ENCODE results near the gene HOXB2.
A peak's percentile ranks its signal among the peaks of the same experiment; 100 is the strongest.

HOXB2 gene

GRCh38 chr17:48571826-48572417, 27.0 kb upstream of the HOXB2 start:
- peaks cover 61% of the 10 kb centered on the region for H3K4me1 Mint-ChIP-seq
- H3K4me3 Mint-ChIP-seq, result peak overlapping the region in 2 of 3 experiments; percentile 46 to 75
- H3K27me3 Mint-ChIP-seq (ENCODE audit: low read depth), result peaks cover 45% of the 10 kb centered on the region
- H3K36me3 Mint-ChIP-seq (ENCODE audit: low read depth), result peaks cover 26% of the 10 kb centered on the region
- no peak overlapping the region for H3K27ac Mint-ChIP-seq
- no peaks in the 10 kb centered on the region for H3K9me3 Mint-ChIP-seq
- TF ChIP-seq, protein P1, sequence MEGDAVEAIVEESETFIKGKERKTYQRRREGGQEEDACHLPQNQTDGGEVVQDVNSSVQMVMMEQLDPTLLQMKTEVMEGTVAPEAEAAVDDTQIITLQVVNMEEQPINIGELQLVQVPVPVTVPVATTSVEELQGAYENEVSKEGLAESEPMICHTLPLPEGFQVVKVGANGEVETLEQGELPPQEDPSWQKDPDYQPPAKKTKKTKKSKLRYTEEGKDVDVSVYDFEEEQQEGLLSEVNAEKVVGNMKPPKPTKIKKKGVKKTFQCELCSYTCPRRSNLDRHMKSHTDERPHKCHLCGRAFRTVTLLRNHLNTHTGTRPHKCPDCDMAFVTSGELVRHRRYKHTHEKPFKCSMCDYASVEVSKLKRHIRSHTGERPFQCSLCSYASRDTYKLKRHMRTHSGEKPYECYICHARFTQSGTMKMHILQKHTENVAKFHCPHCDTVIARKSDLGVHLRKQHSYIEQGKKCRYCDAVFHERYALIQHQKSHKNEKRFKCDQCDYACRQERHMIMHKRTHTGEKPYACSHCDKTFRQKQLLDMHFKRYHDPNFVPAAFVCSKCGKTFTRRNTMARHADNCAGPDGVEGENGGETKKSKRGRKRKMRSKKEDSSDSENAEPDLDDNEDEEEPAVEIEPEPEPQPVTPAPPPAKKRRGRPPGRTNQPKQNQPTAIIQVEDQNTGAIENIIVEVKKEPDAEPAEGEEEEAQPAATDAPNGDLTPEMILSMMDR (IDR thresholded peaks at IDR 0.05; ENCODE audit: unreplicated experiment in 3 of 3), result no peak

DNA sequence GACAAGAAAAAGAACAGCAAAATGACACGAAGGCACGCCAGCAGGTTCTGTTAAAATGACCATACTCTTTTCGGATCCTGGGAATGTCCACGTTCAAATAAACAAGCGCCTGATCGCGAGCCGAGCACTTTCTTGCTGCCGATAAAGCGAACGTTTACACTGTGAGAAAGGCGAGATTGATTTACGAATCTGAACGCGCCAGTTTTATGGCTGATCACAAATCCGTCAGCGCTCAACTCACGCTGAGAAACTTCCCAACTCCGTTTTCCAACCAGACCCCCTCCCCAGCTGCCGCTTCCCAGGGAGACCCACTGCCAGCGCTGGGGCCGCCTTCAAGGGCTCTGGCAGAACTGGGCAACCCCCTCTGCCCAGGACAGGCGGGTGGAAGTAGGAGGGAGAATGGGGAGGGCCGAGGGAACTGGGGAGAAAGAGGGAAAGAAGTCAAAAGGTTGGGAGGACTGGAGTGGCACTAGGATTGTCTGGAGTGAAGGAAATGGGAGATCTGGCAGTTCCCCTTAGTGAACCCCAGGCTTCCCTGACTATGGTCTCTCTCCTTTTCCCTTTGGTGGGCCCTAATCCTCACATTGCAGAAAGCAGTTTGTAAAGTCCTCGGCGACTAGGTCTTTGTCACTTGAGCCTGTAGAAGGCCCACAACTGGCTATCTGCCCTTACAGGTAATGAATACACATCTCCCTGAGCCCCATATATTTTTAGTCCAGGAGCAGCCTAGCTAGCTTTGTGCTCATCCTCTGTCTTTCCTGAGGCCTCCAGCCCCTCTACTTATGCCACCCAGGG, 26.3 kb upstream of the HOXB2 start:
- Mint-ChIP-seq H3K36me3 (ENCODE audit: low read depth) (peaks cover 26% of the 10 kb centered on the region), H3K9me3 (no peaks in the 10 kb centered on the region), H3K27ac (no peak overlapping the region), H3K27me3 (ENCODE audit: low read depth) (peaks cover 45% of the 10 kb centered on the region), H3K4me1 (peaks cover 58% of the 10 kb centered on the region), H3K4me3 (peak overlapping the region in 2 of 3 experiments; percentile 46 to 75)
- TF ChIP-seq, protein P1 (IDR thresholded peaks at IDR 0.05; ENCODE audit: unreplicated experiment in 3 of 3), result no peak

- Mint-ChIP-seq H3K9me3 (no peaks in the 10 kb centered on the region), H3K4me3 (peak overlapping the region in 2 of 3 experiments; percentile 75 to 85), H3K27me3 (ENCODE audit: low read depth) (peaks cover 42% of the 10 kb centered on the region), H3K36me3 (ENCODE audit: low read depth) (peaks cover 23% of the 10 kb centered on the region), H3K27ac (no peak overlapping the region), H3K4me1 (peaks cover 53% of the 10 kb centered on the region)
- TF ChIP-seq, protein P1 (IDR thresholded peaks at IDR 0.05; ENCODE audit: unreplicated experiment in 3 of 3), result no peak
Observed at GRCh38 chr17:48570325-48571023, 25.6 kb upstream of the HOXB2 start.

GRCh38 chr17:48569674-48570324, 24.9 kb upstream of the HOXB2 start:
- Mint-ChIP-seq H3K4me1 (peaks cover 46% of the 10 kb centered on the region), H3K27ac (no peak overlapping the region), H3K4me3 (peak overlapping the region in 1 of 3 experiments; percentile 85), H3K36me3 (ENCODE audit: low read depth) (peaks cover 23% of the 10 kb centered on the region), H3K9me3 (no peaks in the 10 kb centered on the region), H3K27me3 (ENCODE audit: low read depth) (peaks cover 38% of the 10 kb centered on the region)
- TF ChIP-seq, protein P1 (IDR thresholded peaks at IDR 0.05; ENCODE audit: unreplicated experiment in 3 of 3), result peak in 1 of 3 experiments; percentile 3

GRCh38 chr17:48569240-48569582, 24.3 kb upstream of the HOXB2 start:
- Mint-ChIP-seq H3K9me3 (no peaks in the 10 kb centered on the region), H3K27ac (no peak overlapping the region), H3K27me3 (ENCODE audit: low read depth) (peaks cover 33% of the 10 kb centered on the region), H3K36me3 (ENCODE audit: low read depth) (peaks cover 20% of the 10 kb centered on the region), H3K4me1 (peaks cover 40% of the 10 kb centered on the region), H3K4me3 (peak overlapping the region in 1 of 3 experiments; percentile 85)
- TF ChIP-seq, protein P1 (IDR thresholded peaks at IDR 0.05; ENCODE audit: unreplicated experiment in 3 of 3), result no peak

Measured in nephron (organoid).